ENCODE data around the gene APRT.
"Not testable (repeated sequence)": the region's sequence is repeated elsewhere in the genome, so short reads cannot be mapped to it uniquely, and the experiment has no call there.

The APRT gene

DNA sequence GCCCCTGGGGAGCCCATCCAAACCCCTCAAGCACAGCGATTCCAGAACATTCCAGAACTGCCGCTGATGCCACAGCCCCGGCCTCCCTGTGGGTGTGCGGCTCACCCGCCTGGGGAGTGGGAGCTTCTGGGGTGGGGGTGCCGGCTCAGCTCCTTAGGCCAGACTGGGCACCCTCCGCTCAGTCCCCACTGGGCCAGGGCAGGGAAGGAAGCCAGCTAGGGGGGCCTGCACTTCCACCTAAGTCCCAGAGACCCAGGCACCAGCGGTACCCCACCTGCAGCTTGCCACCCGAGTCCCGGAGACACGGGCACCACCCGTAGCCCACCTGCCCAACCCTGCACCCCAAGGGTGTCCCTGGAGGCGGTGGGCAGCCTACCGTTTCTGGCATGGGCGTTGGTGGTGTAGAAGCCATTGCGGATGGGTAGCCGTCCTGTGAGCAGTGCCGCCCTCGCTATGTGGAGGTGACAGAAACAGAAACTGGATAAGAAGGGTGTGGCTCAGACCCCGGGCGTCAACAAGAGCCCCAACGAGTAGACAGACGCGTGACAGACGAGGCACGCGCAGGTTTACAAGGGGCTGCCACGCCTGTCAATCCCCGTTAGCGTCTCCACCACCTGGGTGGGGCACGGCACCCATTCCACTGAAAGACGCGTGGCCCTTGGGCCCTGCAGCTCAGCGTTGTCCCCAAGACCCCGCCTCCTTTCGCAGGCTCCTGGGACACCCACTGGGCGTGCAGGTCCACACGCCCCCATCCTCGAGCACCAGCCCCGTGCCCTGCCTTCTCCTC, 30.0 kb upstream of the APRT start:
- DNase-seq = no peak

DNA sequence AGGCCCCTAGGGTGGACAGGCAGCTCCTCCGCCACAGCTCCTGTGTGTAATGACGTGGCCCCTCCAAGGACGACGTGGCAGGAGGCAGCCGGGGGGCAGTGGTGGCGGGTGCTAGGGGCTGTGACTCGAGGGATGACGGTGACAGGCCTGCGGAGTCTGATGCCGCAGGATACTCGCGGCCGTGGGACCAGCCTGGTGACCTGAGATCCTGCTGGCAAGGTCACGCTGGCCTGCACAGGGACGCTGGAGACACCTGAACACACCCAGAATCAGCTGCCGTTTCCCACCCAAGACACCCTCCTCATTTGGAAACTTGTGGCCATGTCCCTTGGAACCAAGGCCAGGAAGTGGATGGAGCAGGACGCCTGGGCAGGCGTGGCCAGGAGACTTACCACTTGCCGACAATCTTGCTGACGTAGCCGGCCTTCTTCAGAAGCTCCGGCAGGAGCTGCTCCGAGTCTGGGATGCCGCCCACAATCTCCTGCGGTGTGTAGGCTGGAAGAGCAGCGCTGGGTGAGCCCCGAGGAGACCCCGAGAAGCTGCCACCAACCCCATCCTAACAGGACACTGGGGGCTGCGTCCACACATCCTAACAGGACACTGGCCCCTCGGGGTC, 29.0 kb upstream of the APRT start:
- DNase-seq = no peak

DNA sequence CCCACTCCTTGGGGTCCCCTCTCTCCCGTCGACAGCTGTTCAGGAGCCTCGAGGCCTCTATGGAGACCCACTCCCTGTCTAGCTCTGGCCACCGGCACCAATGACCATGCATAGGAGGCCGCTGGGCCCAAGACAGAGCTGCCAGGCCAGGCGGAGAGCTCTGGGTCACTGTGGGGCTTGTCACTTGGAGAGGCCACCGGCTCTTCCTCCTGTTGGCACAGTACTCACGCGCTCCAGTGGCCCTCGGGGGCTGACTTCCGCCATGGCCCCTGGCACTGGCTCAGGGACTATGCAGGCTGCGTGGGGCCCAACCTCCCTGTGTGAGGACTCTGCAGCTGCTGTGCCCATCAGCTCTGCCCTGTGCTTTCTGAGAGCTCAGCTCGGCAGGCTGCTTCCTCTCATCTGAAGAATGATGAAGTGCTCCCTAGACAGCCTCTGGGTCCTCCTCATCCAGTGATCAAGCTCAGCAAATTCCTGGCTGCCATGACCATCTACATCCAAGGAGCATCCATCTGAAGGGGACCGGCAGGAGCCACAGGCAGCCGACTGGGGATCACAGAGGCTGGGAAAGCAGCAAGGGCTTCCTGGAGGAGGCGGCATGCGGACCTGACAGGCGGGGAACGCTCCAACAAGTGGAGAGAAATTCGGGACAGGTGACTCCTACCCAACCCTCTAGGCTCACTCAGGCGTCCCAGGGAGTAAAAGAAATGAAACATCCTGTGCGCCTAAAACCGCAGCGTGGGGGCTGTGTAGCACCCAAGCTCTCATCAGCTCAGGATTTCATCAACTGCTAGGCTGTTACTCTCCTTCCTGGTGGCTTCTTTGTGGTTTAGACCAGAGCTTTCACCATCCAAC, 28.2 kb upstream of the APRT start:
- DNase-seq = no peak

DNA sequence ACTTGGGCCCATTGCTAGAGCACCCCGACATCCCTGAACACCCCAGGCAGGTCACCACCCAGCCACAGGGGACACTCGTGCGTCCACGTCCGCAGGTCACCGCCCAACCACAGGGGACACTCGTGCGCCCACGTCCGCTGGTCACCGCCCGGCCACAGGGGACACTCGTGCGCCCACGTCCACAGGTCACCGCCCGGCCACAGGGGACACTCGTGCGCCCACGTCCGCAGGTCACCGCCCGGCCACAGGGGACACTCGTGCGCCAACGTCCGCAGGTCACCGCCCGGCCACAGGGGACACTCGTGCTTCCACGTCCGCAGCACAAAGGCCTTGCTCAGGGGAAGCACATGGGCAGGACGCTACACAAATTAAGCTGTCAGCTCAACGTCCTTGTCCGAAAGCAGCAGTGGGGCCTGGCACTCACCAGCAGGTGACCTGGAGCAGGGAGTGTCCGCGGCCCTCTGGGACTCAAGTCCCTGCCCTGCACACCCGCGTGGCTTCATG, 27.4 kb upstream of the APRT start:
- no peak for DNase-seq

DNA sequence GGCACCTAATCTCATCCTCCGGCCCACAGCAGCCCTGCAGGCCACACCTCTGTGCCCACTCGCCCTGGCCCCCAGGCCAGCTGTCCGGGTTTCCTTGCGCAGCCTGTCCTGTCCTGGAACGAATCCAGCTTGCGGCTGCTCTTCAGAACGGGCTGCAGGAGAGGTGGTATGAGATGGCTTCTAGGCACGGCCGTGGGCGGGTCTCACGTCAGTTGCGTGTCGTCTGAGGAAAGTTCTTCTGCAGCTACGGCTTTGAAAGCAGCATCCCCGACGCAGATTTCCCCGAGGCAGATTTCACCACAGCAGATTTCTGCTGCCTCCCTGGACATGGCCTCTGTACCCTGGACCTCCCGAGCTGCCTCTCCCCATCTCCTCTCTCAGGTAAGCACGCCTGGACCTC, 26.8 kb upstream of the APRT start:
- no peak for DNase-seq

DNA sequence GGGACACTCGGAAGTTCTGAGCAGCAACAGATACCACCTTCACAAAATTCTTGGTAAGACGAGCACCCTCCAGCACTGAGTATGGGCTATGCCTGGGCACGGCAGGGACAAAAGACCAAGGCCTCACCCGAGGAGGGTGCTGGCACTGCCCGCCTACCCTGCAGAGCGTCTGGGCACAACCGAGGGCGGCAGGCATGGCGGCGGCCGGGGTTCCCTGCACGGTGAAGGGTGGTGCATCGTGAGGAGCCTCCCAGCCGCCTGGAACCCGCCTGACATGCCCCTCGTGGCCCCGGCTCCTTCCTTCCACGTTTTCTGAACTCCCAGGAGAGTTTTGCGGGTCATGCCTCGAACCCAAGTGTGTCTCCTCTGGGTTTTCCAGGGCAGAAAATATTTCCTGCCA, 26.1 kb upstream of the APRT start:
- no peak for DNase-seq

DNA sequence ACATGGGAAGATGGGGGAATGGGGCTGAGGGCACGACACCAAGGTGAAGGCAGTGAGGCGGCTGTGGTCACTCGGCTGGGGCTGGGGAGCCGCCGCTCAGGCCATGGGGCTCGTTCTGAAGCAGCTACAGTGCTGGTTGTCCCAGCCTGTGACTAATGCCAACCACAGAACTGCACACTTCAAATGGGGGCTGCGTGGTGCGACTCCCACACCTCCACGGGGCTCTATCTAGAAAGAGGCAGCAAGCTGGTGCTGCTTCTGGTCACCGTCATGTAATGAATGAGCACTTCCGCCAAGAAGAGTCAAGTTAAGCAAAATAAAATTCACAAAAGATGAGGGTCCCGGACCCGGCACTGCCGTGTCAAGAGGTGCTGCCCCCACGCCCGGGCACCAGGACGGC, 25.1 kb upstream of the APRT start:
- no peak for DNase-seq

DNA sequence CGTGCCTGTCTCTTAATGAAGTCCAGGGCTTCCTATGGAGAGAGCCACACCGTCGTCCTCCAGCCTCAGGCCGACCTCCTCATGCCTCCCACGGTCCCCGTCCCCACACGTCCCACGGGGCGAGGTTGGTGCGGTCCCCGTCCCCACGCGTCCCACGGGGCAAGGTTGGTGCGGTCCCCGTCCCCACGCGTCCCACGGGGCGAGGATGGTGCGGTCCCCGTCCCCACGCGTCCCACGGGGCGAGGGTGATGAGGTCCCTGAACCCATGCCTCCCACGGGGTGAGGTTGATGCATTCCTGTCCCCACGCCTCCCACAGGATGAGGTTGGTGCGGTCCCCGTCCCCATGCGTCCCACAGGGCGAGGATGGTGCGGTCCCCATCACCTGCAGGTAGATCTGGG, 24.1 kb upstream of the APRT start:
- no peak for DNase-seq

DNA sequence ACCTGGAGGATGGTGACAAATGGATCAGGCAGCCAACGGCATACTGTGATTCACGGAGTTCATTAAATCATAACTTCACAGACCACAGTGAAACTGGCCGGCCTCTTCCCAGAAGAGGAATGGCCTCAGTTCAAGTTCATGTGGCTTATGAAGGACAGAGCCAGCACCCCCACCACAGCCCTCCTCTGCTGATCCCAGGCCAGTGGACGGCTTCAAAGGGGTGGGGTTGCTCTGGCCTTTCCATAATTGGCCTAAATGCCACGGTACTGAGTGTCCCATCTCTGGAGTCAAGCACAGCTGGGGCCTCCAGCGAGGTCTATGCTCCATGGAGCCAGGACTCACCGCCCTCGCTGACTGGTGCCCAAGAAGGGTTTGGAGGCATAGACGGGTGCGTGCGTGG, 23.7 kb upstream of the APRT start:
- DNase-seq = no peak

DNA sequence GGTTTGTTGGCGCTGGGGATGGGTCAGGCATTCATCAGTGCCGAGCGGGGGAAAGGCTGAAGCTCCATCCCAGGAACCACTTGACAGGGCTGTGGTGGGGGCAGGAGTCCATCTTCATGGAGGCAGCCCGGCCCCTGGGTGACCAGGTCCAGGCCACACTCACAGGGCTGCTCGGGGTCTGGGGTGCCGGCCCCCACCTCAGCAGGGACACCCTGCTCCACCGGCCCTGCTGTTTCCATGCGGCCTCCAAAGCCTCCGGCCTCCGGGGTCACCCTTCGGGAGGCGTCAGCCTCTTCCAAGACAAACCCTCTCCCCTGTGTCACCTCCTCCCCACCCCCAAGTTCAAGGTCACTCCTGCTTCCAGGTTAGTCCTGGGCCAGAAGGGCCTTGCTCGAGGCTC, 22.9 kb upstream of the APRT start:
- no peak for DNase-seq

DNA sequence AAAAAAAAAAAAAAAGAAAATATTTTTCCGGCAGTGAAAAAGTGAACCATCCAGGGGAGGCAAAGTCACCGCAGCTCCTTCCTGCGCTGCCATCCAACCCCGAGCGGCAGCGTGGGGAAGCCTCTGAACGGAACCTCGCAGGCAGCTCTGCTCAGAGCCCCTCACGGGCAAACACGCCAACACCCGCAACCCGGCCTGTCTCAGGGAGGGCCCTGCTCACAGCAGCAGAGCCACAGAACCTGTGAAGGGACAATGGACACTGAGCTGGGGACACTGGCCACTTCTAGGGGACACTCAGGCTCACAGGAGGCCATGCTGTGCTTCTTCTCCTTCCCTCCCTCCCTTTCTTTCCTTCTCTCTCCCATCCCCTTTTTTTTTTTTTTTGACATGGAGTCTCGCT, 21.4 kb upstream of the APRT start:
- DNase-seq = no peak

DNA sequence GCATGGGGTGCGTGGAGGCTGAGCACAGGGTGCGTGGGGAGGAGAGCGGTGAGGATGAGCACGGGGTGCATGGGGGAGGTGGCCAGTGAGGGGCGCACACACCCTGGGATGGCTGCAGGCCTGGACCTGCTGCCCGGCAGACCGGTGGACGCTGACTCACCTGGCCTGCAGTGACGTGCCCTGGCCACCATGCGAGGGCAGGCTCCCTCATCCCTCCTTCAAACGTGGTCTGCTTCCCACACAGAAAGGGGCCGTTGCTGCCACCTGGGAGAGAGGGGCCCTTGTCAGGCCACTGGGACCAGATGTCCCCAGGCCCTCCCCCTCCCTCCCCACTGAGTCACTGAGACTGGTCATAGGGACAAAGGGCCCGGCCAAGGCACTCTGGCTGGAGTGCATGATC, 20.1 kb upstream of the APRT start:
- no peak for DNase-seq

DNA sequence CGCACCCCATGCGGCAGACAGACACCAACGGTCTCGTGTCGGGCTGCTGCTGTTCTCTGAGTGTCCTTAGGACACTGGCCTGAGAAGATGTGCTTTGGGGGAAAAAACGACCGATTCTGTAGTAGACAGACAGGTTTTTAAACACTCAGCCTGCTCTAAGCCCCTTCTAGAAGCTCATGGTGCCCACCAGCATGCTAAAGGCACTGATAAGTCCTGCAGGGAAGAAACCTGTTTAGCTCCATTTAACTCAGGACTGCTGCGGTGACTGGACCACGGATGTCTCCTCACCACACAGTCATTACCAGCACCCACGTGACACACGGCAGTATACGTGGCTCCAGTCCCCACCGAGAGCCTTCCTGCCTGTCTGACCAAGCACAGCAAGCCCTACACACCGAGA, 19.1 kb upstream of the APRT start:
- no peak for DNase-seq

DNA sequence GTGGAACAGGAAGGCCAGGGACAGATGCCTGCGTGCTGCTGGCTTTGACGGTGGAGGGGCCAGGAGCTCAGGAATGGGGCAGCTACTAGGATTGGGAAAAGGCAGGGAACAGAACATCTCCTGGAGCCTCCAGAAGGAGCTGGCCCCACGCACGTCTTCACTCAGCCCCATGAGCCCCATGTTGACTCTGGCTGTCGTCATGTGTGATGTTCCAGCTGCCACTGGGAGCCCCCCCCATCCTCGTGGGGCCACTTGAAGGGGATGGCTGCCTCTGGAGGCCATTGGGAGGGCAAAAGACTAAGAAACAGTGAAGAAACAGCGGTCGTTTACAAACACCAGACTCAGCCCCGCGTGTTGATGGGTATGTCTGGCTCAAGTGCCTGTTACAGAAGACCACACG, 18.5 kb upstream of the APRT start:
- no peak for DNase-seq

DNA sequence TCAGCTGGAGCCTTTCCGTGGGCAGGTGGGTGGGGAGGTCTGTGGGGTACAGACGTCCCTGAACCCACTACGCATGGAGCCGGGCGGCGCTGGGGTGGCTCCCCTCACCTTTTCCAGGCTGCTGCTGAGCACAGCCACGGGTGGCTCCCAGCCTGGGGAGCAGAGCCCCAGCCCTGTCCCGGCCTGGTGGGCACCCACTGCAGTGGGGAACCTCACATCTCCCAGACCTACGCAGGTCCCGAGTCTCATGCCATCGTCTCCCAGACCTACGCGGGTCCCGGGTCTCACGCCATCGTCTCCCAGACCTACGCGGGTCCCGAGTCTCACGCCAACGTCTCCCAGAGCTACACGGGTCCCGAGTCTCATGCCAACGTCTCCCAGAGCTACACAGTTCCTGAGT, 17.0 kb upstream of the APRT start:
- no peak for DNase-seq

DNA sequence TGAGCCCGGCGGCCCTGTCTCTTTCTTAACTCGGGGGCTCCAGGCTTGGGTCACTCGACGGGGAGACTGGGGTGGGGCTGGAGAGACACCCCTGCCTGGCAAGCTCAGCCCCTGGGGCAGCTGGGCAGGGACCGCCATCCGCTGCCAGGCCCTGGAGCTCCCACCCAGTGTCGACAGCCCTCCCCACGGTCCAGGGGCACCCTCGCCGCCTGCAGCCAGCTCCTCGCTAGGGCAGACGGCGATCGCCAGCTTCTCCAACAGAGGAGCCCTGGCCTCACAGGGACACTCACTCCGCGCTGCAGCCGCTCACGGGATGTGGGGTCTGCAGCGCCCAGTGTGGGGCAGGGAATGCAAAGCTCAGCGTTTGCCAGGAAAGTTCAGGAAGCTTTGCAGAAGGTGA, 16.0 kb upstream of the APRT start:
- no peak for DNase-seq

DNA sequence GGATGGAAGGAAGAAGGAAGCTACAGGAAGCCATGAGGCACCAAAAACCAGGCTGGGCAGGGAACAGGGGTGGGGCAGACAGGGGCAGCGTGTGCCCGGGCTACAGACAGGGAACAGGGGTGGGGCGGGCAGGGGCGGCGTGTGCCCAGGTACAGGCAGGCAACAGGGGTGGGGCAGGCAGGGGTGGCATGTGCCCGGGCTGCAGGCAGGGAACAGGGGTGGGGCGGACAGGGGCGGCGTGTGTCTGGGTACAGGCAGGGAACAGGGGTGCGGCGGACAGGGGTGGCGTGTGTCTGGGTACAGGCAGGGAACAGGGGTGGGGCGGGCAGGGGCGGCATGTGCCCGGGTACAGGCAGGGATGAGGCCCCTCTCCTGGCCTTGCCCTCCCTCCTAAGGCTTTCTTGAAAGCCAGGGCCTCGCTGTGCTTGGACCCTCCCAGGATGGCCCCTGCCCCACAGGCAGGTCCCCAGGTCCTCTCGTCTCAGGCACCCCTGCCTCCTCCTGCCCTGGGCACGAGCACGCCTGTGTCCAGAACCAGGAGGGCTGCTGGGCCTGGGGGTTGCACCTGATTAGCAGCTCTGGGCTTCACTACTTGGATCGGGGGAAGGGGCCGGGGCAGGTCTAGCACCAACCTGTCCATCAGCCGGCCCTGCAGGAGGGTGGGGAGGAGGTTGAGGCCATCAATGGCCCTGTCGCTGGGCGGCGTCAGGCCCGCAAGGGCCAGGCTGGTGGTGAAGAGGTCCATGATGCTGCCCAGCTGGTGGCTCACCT, 14.5 kb upstream of the APRT start:
- no peak for DNase-seq

DNA sequence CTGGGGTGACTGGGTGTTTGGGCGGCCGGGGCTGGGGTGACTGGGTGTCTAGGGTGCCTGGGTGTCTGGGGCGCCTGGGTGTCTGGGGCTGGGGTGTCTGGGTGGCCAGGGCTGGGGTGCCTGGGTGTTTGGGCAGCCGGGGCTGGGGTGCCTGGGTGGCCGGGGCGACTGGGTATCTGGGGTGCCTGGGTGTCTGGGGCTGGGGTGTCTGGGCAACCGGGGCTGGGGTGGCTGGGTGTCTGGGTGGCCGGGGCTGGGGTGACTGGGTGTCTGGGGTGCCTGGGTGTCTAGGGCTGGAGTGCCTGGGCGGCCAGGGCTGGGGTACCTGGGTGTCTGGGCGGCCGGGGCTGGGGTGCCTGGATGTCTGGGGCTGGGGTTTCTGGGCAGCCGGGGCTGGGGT, 13.4 kb upstream of the APRT start:
- DNase-seq = no peak

DNA sequence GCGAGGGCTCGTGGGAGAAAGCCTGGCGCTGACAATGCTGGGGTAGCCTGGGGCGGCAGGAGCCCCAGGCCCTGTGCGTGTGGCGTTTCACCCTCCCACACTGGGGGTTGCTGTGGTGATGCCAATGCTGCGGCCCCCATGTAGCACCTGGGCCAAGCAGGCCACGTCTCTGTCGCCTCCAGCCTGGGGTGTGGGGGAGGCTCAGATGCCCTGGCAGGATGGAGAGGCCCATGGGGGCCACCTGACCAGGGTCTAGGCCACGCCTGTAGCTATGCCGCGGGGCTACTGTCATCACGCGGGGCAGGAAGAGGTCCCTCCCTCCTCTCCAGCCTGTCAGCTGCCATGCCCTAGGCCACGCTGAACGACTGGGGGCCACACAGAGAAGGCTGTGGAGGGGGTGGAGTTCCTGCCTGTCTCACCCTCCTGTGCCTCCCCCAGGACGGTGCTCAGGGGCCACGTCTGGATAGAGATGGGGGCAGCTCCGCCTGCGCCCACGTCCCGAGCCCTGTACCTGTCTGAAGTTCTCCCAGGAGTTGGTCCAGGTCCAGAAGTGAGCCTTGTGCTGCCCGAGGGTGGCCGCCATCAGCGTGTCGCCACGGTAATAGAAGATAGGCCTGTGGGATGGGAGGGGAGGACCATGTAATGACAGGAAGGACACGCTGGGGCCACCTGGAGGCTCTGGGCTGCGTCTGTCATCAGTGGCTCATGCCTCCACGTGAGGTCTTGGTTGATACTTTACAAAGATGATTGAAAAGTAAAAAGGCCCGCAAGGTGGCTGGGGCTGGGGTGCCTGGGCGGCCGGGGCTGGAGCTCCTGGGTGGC, 12.7 kb upstream of the APRT start:
- no peak for DNase-seq

DNA sequence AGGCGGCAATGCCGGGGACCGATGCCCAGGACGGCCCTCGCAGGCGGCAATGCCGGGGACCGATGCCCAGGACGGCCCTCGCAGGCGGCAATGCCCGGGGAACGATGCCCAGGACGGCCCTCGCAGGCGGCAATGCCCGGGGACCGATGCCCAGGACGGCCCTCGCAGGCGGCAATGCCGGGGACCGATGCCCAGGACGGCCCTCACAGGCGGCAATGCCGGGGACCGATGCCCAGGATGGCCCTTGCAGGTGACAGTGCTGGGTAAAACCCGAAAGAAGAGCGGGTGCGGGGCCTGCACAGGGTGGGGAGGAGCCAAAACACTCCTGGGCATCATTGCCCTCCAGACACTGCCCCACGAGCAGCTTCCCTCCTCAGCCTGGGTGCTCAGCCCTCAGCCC, 11.9 kb upstream of the APRT start:
- not testable (repeated sequence) for DNase-seq

DNA sequence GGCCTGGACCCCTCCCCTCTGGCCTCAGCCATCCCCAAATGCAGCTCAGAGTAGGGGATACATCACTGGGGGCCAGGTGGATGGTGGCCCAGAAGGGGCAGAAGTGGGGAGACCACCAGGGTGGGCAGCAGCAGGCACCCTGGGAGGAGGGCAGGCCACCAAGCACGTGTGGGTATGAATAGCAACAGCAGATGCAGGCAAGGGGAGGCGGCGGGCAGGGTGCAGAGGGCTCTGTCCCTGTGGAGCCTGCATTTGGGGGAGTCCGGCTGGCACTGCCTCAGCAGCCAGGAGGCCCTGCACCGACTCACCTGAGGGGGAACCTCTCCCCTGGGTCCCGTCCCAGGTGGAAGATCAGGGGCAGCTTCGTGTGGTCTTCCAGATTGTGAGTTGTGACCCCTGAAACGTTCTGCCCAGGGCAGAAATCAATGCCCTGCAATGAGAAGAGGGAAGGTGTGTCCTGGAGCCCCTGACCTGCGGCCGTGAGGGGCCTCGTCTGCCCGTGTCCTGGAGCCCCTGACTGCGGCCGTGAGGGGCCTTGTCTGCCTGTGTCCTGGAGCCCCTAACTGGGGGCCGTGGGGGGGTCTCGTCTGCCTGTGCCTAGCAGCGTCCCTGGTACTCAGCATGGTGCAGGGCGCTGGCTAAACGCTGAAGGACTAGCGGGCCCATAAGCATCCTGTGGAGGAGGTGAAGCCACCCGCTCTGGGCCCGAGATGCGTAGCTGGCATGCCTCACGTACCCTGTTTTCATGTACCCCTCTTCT, 10.7 kb upstream of the APRT start:
- DNase-seq = no peak

Data from fibroblast of skin of abdomen (primary cell).